B cell (primary cell): ENCODE results near the gene KIF15.

Experiments
- EZH2 ChIP-seq: IDR thresholded peaks from 2 replicates; pipeline ENCODE4 v1.6.1; 2012; ENCODE audit warnings: borderline replicate concordance, low read depth, mild to moderate bottlenecking, moderate library complexity, low read length; ENCODE audit not compliant: insufficient read depth, poor library complexity, severe bottlenecking
- TF ChIP-seq, protein P1 (sequence below): fragments of 200-600 bp; IDR thresholded peaks from one replicate; pipeline ENCODE4 v1.8.0; 2022; ENCODE audit warnings: antibody characterized with exemption, mild to moderate bottlenecking

DNA sequence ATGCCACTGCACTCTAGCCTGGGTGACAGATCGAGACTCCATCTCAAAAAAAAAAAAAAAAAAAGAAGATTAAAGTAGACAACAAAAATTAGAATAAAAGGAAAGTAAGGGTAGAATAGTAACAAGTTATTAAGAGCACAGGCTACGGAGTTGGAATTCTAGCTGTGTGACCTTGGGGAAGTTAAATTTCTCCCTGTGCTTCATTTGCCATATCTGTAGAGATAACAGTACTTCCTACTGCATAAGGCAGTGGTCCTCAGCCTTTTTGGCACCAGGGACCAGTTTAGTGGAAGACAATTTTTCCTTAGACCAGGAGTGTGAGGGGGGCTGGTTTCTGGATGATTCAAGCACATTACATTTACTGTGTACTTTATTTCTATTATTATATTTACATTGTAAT is 71.4 kb downstream of the KIF15 start:
- TF ChIP-seq, protein P1, sequence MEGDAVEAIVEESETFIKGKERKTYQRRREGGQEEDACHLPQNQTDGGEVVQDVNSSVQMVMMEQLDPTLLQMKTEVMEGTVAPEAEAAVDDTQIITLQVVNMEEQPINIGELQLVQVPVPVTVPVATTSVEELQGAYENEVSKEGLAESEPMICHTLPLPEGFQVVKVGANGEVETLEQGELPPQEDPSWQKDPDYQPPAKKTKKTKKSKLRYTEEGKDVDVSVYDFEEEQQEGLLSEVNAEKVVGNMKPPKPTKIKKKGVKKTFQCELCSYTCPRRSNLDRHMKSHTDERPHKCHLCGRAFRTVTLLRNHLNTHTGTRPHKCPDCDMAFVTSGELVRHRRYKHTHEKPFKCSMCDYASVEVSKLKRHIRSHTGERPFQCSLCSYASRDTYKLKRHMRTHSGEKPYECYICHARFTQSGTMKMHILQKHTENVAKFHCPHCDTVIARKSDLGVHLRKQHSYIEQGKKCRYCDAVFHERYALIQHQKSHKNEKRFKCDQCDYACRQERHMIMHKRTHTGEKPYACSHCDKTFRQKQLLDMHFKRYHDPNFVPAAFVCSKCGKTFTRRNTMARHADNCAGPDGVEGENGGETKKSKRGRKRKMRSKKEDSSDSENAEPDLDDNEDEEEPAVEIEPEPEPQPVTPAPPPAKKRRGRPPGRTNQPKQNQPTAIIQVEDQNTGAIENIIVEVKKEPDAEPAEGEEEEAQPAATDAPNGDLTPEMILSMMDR = no peak
- TF ChIP-seq EZH2 = no peak
